Activated CD4-positive, alpha-beta T cell treated with anti-CD3 and anti-CD28 coated beads, Interleukin-2, amount 50 U/mL, for 1 hour (primary cell): Measurements from ENCODE around the gene UGT2B10.

ENCODE experiments used
- DNase-seq: peaks from one replicate; pipeline ENCODE4 v3.0.0-alpha.2; 2020

The UGT2B10 gene

GRCh38 chr4:68871809-68872642 lies 56.2 kb downstream of the UGT2B10 start:
- DNase-seq, result no peak

- DNase-seq, result no peak
Measured at GRCh38 chr4:68872643-68873502, 57.1 kb downstream of the UGT2B10 start.

- no peak for DNase-seq
Measured at GRCh38 chr4:68874507-68874906, 58.7 kb downstream of the UGT2B10 start.

GRCh38 chr4:68877555-68877954 lies 61.8 kb downstream of the UGT2B10 start:
- DNase-seq, result no peak

- no peak for DNase-seq
Measured at GRCh38 chr4:68878048-68878447, 62.3 kb downstream of the UGT2B10 start.
